ENCODE data around the gene CCDC78.
"Not testable (repeated sequence)": the region's sequence is repeated elsewhere in the genome, so short reads cannot be mapped to it uniquely, and the experiment has no call there.

CCDC78 gene

GRCh38 chr16:743794-744500 lies 17.7 kb upstream of the CCDC78 start:
- H3K4me3 ChIP-seq (ENCODE audit: low read depth, low read length), result no peak overlapping the region
- DNase-seq (ENCODE audit: low read depth), result no peak
- TF ChIP-seq CTCF (conservative IDR thresholded peaks at IDR 0.05; ENCODE audit: low read depth, low read length), result no peak

GRCh38 chr16:742894-743293 lies 16.7 kb upstream of the CCDC78 start:
- not testable (repeated sequence) for H3K4me3 ChIP-seq (ENCODE audit: low read depth, low read length); DNase-seq (ENCODE audit: low read depth)

- DNase-seq (ENCODE audit: low read depth), result no peak
Observed at GRCh38 chr16:741986-742629, 15.9 kb upstream of the CCDC78 start.

GRCh38 chr16:740764-741505 lies 14.7 kb upstream of the CCDC78 start, which contains the start of gene CIAO3:
Gene CIAO3 (minus strand): TSS chr16:740997. CDS start chr16:740985, 12 bp downstream.
- H3K4me3 ChIP-seq (ENCODE audit: low read depth, low read length), result peak within 1 kb of the TSS; percentile 83
- peak; percentile 49 for TF ChIP-seq CTCF (conservative IDR thresholded peaks at IDR 0.05; ENCODE audit: low read depth, low read length)
- peak; percentile 93 for DNase-seq (ENCODE audit: low read depth)

More at GRCh38 chr16:741986-742629, 15.9 kb upstream of the CCDC78 start:
- H3K4me3 ChIP-seq (ENCODE audit: low read depth, low read length), result no peak overlapping the region
- TF ChIP-seq CTCF (conservative IDR thresholded peaks at IDR 0.05; ENCODE audit: low read depth, low read length), result no peak

- peak overlapping the region; percentile 83 for H3K4me3 ChIP-seq (ENCODE audit: low read depth, low read length)
- TF ChIP-seq CTCF (conservative IDR thresholded peaks at IDR 0.05; ENCODE audit: low read depth, low read length), result no peak
- DNase-seq (ENCODE audit: low read depth), result no peak
Observed at GRCh38 chr16:740459-740763, 14.2 kb upstream of the CCDC78 start.

GRCh38 chr16:739560-740458 lies 13.6 kb upstream of the CCDC78 start:
- H3K4me3 ChIP-seq (ENCODE audit: low read depth, low read length), result peak overlapping the region; percentile 83
- no peak for DNase-seq (ENCODE audit: low read depth)
- no peak for TF ChIP-seq CTCF (conservative IDR thresholded peaks at IDR 0.05; ENCODE audit: low read depth, low read length)
